Esophagus (tissue), 2 donors: Measurements from ENCODE around the gene SMTN. TPM values are rescaled to one million over a fixed set of nuclear protein-coding genes. Genes with fewer than 3 reads are reported as not detected.
A peak's percentile ranks its signal among the peaks of the same experiment; 100 is the strongest.
"Not testable (repeated sequence)": the region's sequence is repeated elsewhere in the genome, so short reads cannot be mapped to it uniquely, and the experiment has no call there.

ENCODE experiments used
- H3K27ac ChIP-seq, 2 donors: one replicate each; pipeline ENCODE4 v1.5.1; 2013; ENCODE audit warnings: low read depth in 2 of 2, mild to moderate bottlenecking in 2 of 2, inconsistent platforms in 1 of 2, low read length in 1 of 2, moderate library complexity in 1 of 2
- H3K27me3 ChIP-seq, 2 donors: one replicate each; pipeline ENCODE4 v1.6.1; 2013; ENCODE audit warnings: low read length in 2 of 2, control low read depth in 1 of 2, mild to moderate bottlenecking in 1 of 2; ENCODE audit not compliant: insufficient read depth in 2 of 2, control insufficient read depth in 1 of 2
- H3K36me3 ChIP-seq, 2 donors: one replicate each; pipeline ENCODE4 v1.6.1; 2013; ENCODE audit warnings: low read length in 1 of 2; ENCODE audit not compliant: control insufficient read depth in 2 of 2, insufficient read depth in 2 of 2
- H3K4me1 ChIP-seq, 2 donors: one replicate each; pipeline ENCODE4 v1.6.1; 2013; ENCODE audit warnings: low read length in 1 of 2; ENCODE audit not compliant: control insufficient read depth in 2 of 2, insufficient read depth in 2 of 2
- H3K4me3 ChIP-seq, 2 donors: one replicate each; pipeline ENCODE4 v1.5.1; 2013; ENCODE audit warnings: low read length in 2 of 2, mild to moderate bottlenecking in 2 of 2, low read depth in 1 of 2, moderate library complexity in 1 of 2
- H3K9me3 ChIP-seq, 2 donors: one replicate each; pipeline ENCODE4 v1.6.1; 2013; ENCODE audit warnings: mild to moderate bottlenecking in 2 of 2, low read depth in 1 of 2, low read length in 1 of 2, moderate library complexity in 1 of 2; ENCODE audit not compliant: control insufficient read depth in 2 of 2, insufficient read depth in 1 of 2
- WGBS, 2 donors: extraction: QIAGEN DNeasy Blood & Tissue Kit; methylation state at CpG; one replicate each; pipeline ENCODE4 v1.1.7; 2013; 5-methylcytosine and 5-hydroxymethylcytosine counted together
- polyA plus RNA-seq, 2 donors: library from polyadenylated mRNA; stranded (reverse); fragments of 200-250 nt; gene quantifications; one replicate each; pipeline ENCODE4 v1.2.3, GENCODE V29; 2013
- donor health status: healthy with polysubstance abuse.
- donor health status: Bipolar disorder and iron deficiency.

The SMTN gene
- polyA plus RNA-seq, 2 donors, result 100 to 103 TPM

- not testable (repeated sequence) for H3K4me3 ChIP-seq
- 62 to 72% methylated on average over 6 of the region's 6 CpGs for WGBS, 2 donors
Measured at GRCh38 chr22:31069691-31070314, 11.3 kb upstream of the SMTN start.

DNA sequence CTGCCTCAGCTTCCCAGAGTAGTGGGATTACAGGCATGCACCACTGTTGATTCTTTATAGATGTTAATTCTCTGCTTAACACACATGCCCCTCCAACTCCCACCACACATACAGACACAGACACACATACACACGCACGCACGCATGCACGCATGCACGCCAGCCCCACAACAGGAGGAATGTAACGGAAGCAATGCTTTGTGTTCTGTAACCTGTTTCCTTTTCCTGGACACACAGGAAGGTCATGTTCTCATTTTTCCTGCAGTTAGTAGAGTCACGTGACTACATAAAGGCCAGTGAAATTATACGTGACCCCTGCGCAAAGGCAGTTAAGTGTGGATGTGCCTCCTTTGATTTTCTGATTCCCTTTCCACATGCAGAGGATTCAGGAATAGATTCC lies 8.0 kb upstream of the SMTN start:
- H3K4me3 ChIP-seq, H3K9me3 ChIP-seq, H3K27me3 ChIP-seq, H3K4me1 ChIP-seq, H3K36me3 ChIP-seq, H3K27ac ChIP-seq: not testable (repeated sequence)
- 81 to 88% methylated on average over 9 of the region's 9 CpGs for WGBS, 2 donors

More at GRCh38 chr22:31069691-31070314, 11.3 kb upstream of the SMTN start:
- not testable (repeated sequence) for H3K9me3 ChIP-seq, H3K27me3 ChIP-seq, H3K4me1 ChIP-seq, H3K36me3 ChIP-seq, H3K27ac ChIP-seq

DNA sequence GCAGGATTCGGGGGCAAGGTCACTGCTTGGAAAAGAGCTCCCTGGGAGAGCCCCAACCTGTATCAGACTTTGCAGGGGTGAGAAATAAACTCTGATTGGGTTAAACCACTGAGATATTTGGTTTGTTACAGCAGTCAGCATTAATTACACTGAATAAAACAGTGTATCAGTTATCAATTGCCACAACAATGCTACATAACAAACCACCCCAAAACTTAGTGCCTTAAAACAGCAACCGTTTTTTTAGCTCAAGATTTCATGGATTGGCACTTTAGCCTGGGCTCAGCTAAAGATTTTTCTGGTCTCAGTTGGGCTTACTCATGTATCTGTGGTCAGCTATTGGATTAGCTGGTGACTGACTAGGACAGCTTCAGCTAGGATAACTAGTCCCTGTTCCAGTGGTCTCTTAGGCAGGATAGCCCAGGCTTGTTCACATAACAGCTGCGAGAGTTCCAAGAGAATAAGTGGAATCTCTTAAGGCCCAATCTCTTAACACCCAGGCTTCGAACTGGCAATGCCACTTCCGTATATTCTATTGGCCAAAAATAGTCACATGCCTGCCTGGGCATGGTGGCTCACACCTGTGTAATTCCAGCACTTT lies 7.5 kb upstream of the SMTN start:
- not testable (repeated sequence) for H3K27ac ChIP-seq, H3K4me1 ChIP-seq, H3K9me3 ChIP-seq, H3K4me3 ChIP-seq, H3K27me3 ChIP-seq, H3K36me3 ChIP-seq
- WGBS, 2 donors, result 71 to 80% methylated on average over 5 of the region's 5 CpGs

DNA sequence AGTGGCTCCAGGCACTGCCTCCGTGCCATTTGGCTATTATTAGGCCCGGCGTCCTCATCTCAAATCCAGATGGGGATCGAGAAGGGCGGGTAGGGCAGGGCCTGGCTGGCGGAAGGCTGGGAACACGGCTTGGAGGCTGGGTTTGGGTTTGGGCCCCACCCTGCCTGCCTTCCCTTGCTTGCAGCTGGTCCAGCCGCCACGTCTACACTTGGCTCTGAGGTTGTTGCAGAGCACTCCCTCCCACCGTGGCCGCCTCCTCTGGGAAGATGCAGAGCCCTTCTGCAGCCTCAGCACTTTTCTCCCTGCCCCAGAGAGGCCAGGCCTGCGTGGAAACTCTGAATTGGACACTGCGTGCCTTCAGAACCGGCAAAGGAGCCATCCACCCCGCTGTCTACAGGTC lies 5.2 kb upstream of the SMTN start:
- Histone ChIP-seq H3K27me3 (no peaks in the 10 kb centered on the region), H3K4me1 (peaks cover 0 to 8% of the 10 kb centered on the region in 2 donors), H3K4me3 (no peak overlapping the region), H3K36me3 (no peaks in the 10 kb centered on the region), H3K9me3 (no peaks in the 10 kb centered on the region), H3K27ac (peak overlapping the region; percentile 50 to 73)
- 40 to 54% methylated on average over 15 of the region's 15 CpGs for WGBS, 2 donors

DNA sequence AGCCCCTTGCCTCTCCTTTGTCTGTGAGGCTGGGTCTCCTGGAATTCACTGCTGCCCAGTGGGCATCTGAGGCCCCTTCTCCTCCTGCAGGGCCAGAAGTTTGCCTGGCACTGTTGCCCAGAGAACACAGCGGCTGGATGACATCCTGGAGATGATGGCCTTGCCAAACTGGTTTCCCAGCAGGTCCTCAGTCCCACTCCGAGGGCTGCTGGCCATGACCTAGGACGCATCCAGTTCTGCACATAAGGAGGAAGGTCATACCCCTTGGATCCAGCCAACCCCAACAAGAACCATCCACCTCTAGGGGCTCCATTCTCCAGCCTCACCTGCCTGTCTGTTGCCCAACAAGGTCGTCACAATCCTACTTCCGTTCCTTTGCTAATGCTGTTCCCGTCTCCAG lies 3.4 kb upstream of the SMTN start:
- WGBS, 2 donors, result 79 to 81% methylated on average over 6 of the region's 6 CpGs
- H3K27ac ChIP-seq, result no peak overlapping the region
- peaks cover 11 to 15% of the 10 kb centered on the region in 2 donors for H3K4me1 ChIP-seq
- no peak overlapping the region for H3K4me3 ChIP-seq
- no peaks in the 10 kb centered on the region for H3K36me3 ChIP-seq
- H3K9me3 ChIP-seq, result no peaks in the 10 kb centered on the region
- no peaks in the 10 kb centered on the region for H3K27me3 ChIP-seq

DNA sequence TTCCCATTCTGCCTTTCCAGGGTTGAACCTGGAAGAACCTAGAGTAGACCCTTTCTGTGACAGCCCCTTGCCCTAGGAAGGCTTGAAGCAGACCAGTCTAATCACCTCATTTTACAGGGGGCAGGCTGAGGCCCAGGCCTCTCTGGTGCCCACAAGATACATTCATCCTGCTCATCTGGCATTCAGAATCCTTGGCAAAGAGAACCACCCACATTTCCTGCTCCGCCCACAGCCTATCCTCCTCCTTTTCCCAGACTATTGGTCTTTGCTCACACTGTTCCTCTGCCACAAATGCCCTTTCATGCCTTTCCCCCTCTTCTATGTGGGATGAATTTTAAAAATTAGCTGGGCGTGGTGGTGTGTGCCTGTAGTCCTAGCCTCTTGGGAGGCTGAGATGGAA lies 2.7 kb upstream of the SMTN start:
- not testable (repeated sequence) for H3K4me3 ChIP-seq, H3K9me3 ChIP-seq, H3K36me3 ChIP-seq, H3K27ac ChIP-seq, H3K27me3 ChIP-seq
- 81 to 85% methylated on average over 2 of the region's 2 CpGs for WGBS, 2 donors
- H3K4me1 ChIP-seq, result peaks cover 11 to 15% of the 10 kb centered on the region in 2 donors

GRCh38 chr22:31079095-31079642 lies 1.9 kb upstream of the SMTN start:
- Histone ChIP-seq H3K27me3 (no peaks in the 10 kb centered on the region), H3K27ac (no peak overlapping the region), H3K36me3 (no peaks in the 10 kb centered on the region), H3K4me3 (no peak overlapping the region), H3K4me1 (peaks cover 11 to 19% of the 10 kb centered on the region in 2 donors), H3K9me3 (no peaks in the 10 kb centered on the region)
- WGBS, 2 donors, result 63 to 86% methylated on average over 12 of the region's 12 CpGs

- Histone ChIP-seq H3K27ac (peak overlapping the region; percentile 76 to 92), H3K27me3 (no peaks in the 10 kb centered on the region), H3K4me1 (peaks cover 11 to 22% of the 10 kb centered on the region in 2 donors), H3K9me3 (no peaks in the 10 kb centered on the region), H3K36me3 (no peaks in the 10 kb centered on the region), H3K4me3 (peak overlapping the region; percentile 72 to 83)
- 31 to 36% methylated on average over 5 of the region's 5 CpGs for WGBS, 2 donors
Measured at GRCh38 chr22:31080164-31080847, 812 bp upstream of the SMTN start.

- Histone ChIP-seq H3K4me3 (peak overlapping the region; percentile 72 to 83), H3K36me3 (no peaks in the 10 kb centered on the region), H3K4me1 (peaks cover 11 to 22% of the 10 kb centered on the region in 2 donors), H3K9me3 (no peaks in the 10 kb centered on the region), H3K27ac (peak overlapping the region; percentile 60 to 95), H3K27me3 (no peaks in the 10 kb centered on the region)
- WGBS, 2 donors, result 25 to 29% methylated on average over 6 of the region's 6 CpGs
Measured at GRCh38 chr22:31081963-31082605, 966 bp downstream of the SMTN start.
